Gastroesophageal sphincter (tissue), 3 donors: ENCODE measurements around the gene CXorf66.

Experiments
- EP300 ChIP-seq: sonication (generic); formaldehyde crosslinking; IDR thresholded peaks from one replicate; pipeline ENCODE4 v1.6.1; 2017; ENCODE audit warnings: antibody characterized with exemption, mild to moderate bottlenecking
- POLR2A ChIP-seq, 2 donors: fragments of 450-650 bp; IDR thresholded peaks; one replicate each; pipeline ENCODE4 v1.6.1; 2017; ENCODE audit warnings: antibody characterized with exemption in 2 of 2, mild to moderate bottlenecking in 2 of 2, moderate library complexity in 1 of 2
- POLR2AphosphoS5 ChIP-seq: sonication (generic); formaldehyde crosslinking; IDR thresholded peaks from one replicate; pipeline ENCODE4 v1.6.1; 2017; ENCODE audit warnings: antibody characterized with exemption
- TF ChIP-seq, protein P1 (sequence below), 4 experiments: fragments of 200-600 bp in 2 of 4; fragments of 450-650 bp in 2 of 4; sonication (generic) in 1 of 4; IDR thresholded peaks; one replicate each; pipeline ENCODE4 v1.5.1; 2017 to 2019; ENCODE audit warnings: antibody characterized with exemption in 4 of 4, mild to moderate bottlenecking in 2 of 4, moderate library complexity in 2 of 4

DNA sequence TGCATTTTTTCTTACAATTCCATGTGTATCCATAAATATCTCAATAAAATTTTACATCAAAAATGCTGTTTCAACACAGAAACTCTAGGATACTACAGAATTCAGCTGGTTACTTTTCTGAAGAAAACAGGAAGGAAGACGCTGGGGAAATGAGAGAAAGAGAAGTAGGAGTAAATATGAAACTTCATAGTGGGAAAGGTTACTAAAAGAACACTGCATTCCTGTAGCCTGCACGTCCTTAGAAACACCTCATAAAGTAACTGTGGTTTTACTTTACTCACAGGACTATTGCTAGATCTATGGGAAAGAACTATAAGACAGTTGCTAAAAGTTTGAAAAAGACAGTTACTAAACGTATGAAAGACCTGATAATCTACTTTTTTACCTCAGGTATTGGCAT lies 55.6 kb downstream of the CXorf66 start:
- TF ChIP-seq, protein P1, sequence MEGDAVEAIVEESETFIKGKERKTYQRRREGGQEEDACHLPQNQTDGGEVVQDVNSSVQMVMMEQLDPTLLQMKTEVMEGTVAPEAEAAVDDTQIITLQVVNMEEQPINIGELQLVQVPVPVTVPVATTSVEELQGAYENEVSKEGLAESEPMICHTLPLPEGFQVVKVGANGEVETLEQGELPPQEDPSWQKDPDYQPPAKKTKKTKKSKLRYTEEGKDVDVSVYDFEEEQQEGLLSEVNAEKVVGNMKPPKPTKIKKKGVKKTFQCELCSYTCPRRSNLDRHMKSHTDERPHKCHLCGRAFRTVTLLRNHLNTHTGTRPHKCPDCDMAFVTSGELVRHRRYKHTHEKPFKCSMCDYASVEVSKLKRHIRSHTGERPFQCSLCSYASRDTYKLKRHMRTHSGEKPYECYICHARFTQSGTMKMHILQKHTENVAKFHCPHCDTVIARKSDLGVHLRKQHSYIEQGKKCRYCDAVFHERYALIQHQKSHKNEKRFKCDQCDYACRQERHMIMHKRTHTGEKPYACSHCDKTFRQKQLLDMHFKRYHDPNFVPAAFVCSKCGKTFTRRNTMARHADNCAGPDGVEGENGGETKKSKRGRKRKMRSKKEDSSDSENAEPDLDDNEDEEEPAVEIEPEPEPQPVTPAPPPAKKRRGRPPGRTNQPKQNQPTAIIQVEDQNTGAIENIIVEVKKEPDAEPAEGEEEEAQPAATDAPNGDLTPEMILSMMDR (IDR thresholded peaks at IDR 0.05), result no peak
- TF ChIP-seq POLR2A (IDR thresholded peaks at IDR 0.05) (no peak), POLR2AphosphoS5 (no peak), EP300 (no peak)
